HG03103 (cell line): Measurements from ENCODE around the gene ELMO3.
A peak's percentile ranks its signal among the peaks of the same experiment; 100 is the strongest.

ENCODE experiments used
- ATAC-seq: cut with Tn5 transposase; IDR thresholded peaks from one replicate; pipeline ENCODE4 v1.9.1; 2021; ENCODE audit warnings: low read depth; ENCODE audit not compliant: unreplicated experiment

The ELMO3 gene

GRCh38 chr16:67179421-67180080 lies 19.4 kb upstream of the ELMO3 start:
- no peak for ATAC-seq

DNA sequence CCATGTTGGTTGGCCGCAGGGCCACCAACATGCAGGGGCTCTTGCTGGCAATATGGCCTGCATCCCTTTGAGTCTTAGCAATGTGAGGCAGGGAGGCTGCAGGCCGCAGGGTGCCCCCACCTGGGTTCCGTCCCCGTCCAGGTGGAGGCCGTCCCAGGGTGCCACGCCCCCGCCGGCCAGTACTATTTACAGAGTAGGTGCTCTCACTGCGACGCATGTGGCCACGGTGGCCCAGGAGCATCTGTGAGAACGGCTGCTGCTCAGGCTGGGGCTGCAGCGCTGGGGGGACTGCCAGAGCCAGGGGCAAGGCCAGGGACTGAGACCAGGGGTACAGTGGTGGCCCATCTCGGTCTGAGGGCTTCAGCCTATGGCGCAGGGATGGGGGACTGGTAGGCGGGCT lies 18.8 kb upstream of the ELMO3 start:
- no peak for ATAC-seq

- ATAC-seq, result no peak
These were observed 17.6 kb upstream of the ELMO3 start for GRCh38 chr16:67181346-67181745.

- no peak for ATAC-seq
These were observed 16.6 kb upstream of the ELMO3 start for GRCh38 chr16:67182288-67182687.

DNA sequence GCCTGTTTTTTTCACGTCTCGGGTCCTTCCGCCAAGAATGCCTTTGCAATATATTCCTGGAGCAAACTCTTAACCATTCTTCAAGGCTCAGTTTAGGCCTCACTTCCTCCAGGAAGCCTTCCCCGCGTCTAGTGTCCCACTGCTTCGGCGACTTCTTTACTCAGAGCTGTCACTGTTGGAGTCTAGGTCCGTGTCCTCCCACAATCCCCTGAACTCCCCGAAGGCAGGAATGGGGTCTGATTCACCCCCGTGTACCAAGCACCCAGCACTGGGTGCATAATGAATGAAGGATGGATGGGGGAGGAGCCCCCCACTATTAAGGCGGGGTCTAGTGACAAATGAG lies 15.7 kb upstream of the ELMO3 start:
- ATAC-seq, result no peak

- peak; percentile 89 for ATAC-seq
These were observed 15.1 kb upstream of the ELMO3 start, which contains the start of gene MATCAP1 for GRCh38 chr16:67183627-67184452. Gene MATCAP1, minus strand, starts transcription at chr16:67183963. Its CDS starts 3,353 bp downstream, at chr16:67180610.

- no peak for ATAC-seq
These were observed 14.4 kb upstream of the ELMO3 start for GRCh38 chr16:67184453-67184994.

DNA sequence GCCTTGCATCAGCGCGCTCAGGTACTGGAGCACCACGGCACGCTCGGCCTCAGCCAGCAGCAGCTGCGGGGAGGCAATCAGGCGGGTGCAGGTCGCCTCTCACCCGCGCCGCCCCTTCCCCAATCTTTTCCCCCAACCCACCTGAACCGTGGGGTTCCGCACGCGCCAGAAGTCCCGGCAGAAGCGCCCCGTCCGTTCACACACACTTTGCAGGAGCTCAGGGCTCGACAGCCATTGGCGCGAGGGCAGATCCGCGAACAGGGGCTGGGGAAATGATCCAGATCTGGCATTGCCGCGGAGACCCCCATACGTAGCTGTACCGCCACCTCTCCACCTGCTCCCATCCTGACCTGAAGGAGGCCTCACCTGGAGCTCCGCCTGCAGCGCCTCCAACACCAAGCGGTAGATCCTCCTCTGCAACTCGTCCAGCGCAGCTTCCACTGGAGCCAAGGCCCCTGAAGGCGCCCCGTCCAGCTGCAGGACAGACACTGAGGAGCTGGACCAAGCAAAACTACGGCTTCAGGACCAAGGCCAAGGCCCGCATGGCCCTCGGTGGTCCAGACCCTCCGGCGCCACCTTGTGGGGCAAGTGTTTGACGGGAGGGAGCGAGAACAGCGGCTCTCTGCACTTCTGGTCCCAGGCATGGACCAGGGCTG lies 13.8 kb upstream of the ELMO3 start:
- no peak for ATAC-seq

- no peak for ATAC-seq
These were observed 13.2 kb upstream of the ELMO3 start for GRCh38 chr16:67185651-67186134.

DNA sequence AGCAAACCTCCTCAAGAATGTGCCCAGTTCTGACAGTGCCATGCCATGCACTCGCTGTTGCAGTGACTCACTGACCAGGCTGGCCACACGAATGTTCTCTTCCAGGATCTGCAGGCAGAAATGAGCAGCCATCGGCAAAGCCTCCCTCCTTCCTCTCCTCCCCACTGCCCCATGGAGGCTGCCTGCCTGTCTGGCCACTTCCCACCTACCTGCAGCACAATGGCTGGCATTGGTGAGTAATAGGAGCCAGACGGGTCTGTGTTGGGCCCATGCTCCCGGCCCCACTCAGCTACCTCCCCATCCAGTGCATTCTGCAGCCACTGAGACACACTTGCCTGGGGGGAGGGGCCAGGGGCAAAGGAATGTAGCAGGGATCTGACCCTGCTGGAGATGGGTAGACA lies 12.4 kb upstream of the ELMO3 start:
- ATAC-seq, result no peak

- ATAC-seq, result no peak
These were observed 11.6 kb upstream of the ELMO3 start for GRCh38 chr16:67187175-67187890.

DNA sequence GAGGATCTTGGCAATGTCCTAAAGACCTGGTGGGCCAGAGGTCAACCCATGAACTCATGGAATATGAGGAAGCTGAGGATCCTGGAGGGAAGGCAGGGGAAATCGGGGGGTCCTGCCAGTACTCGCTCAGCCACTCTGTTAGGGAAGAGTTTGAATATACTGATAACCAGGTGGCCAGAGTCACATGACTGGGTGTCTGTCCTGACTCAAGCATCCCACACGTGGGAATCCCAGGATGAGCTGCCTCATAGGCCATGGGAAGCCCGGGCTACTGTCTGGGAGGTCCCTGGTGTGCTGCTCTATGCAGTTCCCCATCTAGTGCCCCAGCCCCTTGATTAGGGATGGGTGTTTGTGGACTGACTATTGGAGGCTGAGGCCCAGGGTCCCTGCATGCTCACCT lies 10.6 kb upstream of the ELMO3 start:
- no peak for ATAC-seq

GRCh38 chr16:67188798-67189197 lies 10.1 kb upstream of the ELMO3 start:
- no peak for ATAC-seq

GRCh38 chr16:67190041-67190440 lies 8.9 kb upstream of the ELMO3 start, which contains the start of gene EXOC3L1:
Gene EXOC3L1, minus strand, starts transcription at chr16:67190136. Its CDS starts 460 bp downstream, at chr16:67189676.
- no peak for ATAC-seq

DNA sequence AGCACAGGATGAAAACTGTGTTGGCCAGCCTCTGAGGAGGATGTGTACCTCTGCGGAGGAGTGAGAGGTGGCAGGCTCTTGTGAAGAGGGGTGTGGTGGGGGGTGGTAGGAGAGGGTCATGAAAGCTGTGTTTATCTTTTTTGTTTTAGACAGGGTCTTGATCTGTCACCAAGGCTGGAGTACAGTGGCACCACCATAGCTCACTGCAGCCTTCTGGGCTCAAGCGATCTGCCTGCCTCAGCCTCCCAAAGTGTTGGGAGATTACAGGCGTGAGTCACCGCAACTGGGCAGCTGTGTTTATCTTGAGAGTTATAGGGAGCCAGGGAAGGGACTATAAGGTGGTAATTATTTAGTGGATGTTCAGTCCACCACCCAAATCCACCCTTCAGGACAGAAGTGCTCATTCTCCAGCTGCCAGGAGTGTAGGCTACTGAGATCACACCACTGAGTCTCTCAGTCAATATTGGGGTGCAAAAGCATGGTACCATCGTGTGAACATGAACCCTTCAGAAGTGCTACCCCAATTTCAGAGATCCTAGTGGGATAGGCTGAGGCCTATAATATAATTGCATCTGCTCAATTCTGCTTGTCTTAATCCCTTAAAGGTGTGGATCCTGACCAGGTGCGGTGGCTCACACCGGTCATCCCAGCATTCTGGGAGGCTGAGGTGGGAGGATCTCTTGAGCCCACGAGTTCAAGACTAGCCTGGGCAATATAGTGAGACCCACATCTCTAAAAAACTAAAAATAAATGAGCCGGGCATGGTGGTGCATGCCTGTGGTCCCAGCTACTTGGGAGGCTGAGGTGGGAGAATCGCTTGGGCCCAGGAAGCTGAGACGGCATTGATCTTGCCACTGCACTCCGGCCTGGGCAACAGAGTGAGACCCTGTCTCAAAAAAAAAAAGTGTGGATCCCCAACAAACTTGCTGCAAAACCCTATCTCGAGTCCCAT lies 8.2 kb upstream of the ELMO3 start:
- ATAC-seq, result no peak

GRCh38 chr16:67191411-67191994 lies 7.4 kb upstream of the ELMO3 start:
- no peak for ATAC-seq

- ATAC-seq, result peak; percentile 85
These were observed 6.8 kb upstream of the ELMO3 start, which contains the start of gene E2F4 for GRCh38 chr16:67191995-67192681. Gene E2F4, plus strand, starts transcription at chr16:67192155. Its CDS starts 73 bp downstream, at chr16:67192228.

DNA sequence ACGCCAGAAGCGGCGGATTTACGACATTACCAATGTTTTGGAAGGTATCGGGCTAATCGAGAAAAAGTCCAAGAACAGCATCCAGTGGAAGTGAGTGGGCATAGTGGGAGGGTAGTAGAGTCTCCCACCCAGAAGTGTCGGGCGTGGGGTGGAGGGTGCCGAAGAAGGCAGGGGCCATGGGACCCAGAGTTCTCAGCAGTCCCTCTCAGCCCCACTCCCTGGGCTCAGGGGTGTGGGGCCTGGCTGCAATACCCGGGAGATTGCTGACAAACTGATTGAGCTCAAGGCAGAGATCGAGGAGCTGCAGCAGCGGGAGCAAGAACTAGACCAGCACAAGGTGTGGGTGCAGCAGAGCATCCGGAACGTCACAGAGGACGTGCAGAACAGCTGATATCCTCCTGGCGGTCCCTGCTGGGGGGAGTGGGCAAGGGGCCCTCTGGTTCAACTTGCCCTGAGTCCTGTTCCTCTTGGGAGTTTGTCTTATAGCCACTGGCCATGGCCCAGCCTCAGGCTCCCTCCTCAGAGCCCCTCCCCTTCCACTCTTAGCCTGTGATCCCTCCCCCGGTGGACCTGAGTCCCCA lies 6.1 kb upstream of the ELMO3 start:
- ATAC-seq, result no peak
